ENCODE measurements around the gene PIP5K1C. TPM values are rescaled to one million over a fixed set of nuclear protein-coding genes. Genes with fewer than 3 reads are reported as not detected.

Gene PIP5K1C
- polyA plus RNA-seq, 1 donor from 2014 or later: 7.1 TPM

- TF ChIP-seq, protein P1, sequence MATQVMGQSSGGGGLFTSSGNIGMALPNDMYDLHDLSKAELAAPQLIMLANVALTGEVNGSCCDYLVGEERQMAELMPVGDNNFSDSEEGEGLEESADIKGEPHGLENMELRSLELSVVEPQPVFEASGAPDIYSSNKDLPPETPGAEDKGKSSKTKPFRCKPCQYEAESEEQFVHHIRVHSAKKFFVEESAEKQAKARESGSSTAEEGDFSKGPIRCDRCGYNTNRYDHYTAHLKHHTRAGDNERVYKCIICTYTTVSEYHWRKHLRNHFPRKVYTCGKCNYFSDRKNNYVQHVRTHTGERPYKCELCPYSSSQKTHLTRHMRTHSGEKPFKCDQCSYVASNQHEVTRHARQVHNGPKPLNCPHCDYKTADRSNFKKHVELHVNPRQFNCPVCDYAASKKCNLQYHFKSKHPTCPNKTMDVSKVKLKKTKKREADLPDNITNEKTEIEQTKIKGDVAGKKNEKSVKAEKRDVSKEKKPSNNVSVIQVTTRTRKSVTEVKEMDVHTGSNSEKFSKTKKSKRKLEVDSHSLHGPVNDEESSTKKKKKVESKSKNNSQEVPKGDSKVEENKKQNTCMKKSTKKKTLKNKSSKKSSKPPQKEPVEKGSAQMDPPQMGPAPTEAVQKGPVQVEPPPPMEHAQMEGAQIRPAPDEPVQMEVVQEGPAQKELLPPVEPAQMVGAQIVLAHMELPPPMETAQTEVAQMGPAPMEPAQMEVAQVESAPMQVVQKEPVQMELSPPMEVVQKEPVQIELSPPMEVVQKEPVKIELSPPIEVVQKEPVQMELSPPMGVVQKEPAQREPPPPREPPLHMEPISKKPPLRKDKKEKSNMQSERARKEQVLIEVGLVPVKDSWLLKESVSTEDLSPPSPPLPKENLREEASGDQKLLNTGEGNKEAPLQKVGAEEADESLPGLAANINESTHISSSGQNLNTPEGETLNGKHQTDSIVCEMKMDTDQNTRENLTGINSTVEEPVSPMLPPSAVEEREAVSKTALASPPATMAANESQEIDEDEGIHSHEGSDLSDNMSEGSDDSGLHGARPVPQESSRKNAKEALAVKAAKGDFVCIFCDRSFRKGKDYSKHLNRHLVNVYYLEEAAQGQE (IDR thresholded peaks at IDR 0.05; ENCODE audit: borderline replicate concordance): no peak
- no peak for TF ChIP-seq POLR2AphosphoS5 (IDR thresholded peaks at IDR 0.05)
- TF ChIP-seq MXI1 (conservative IDR thresholded peaks at IDR 0.05; ENCODE audit: poor library complexity, severe bottlenecking): no peak
- TF ChIP-seq EP300 (conservative IDR thresholded peaks at IDR 0.05; ENCODE audit: poor library complexity, severe bottlenecking): no peak
Observed at GRCh38 chr19:3656747-3657394, 43.4 kb downstream of the PIP5K1C start (continued).

DNA sequence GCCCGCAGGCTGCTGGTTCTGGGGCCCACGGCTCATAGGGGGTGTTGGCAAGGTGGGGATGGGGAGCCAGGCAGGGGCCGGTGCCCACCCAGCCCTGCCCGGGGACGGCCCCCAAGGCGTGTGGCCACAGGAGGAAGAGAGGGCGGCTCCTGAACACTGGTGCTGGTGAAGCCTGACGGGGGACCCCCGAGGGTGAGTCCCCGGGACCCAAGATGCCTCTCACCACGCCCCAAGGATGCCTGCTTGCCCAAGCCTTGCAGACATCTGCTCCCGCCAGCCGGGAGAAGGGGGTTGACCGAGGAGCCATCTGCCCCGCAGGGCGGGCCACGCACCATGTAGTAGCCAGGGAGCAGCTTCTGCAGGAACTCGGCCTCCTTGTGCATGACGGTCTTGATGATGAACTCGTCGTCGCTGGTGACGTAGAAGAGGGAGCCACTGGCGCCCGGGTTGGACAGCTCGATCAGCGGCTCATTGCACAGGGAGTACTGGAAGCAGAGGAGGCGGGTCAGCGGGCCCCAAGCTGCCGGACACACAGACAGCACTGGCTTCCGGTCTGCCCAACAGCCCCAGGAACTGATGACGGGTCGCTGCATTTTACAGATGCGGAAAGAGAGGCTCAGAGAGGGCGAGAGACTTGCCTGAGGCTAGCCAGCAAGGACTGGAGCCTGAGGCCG is 44.1 kb downstream of the PIP5K1C start:
- Histone ChIP-seq H4K20me1 (ENCODE audit: insufficient read depth) (no peaks in the 10 kb centered on the region), H3K9me2 (ENCODE audit: insufficient read depth, low read length) (no peaks in the 10 kb centered on the region), H2AFZ (ENCODE audit: low read depth, low read length) (no peak overlapping the region), H3K9me3 (ENCODE audit: low read length) (no peaks in the 10 kb centered on the region), H3K27ac (ENCODE audit: low read length) (no peak overlapping the region), H3K36me3 (ENCODE audit: insufficient read depth, low read length) (peaks cover 6% of the 10 kb centered on the region), H3K9ac (ENCODE audit: low read length) (no peak overlapping the region), H3K27me3 (ENCODE audit: insufficient read depth, low read depth, low read length) (no peaks in the 10 kb centered on the region), H3F3A (ENCODE audit: insufficient read depth, low read length, poor library complexity, severe bottlenecking) (no peaks in the 10 kb centered on the region), H3K4me2 (ENCODE audit: low read length) (no peak overlapping the region), H3K4me3 (ENCODE audit: low read length) (no peak overlapping the region), H3K79me2 (replicated peaks; ENCODE audit: insufficient read depth, low read length) (no peaks in the 10 kb centered on the region)
- TF ChIP-seq, protein P1 (IDR thresholded peaks at IDR 0.05; ENCODE audit: borderline replicate concordance): no peak
- TF ChIP-seq CTCF (IDR thresholded peaks at IDR 0.05; ENCODE audit: poor library complexity, severe bottlenecking) (no peak), POLR2AphosphoS5 (IDR thresholded peaks at IDR 0.05) (no peak)
